ENCODE results near the gene SEPTIN8.
A peak's percentile ranks its signal among the peaks of the same experiment; 100 is the strongest.
"Not testable (repeated sequence)": the region's sequence is repeated elsewhere in the genome, so short reads cannot be mapped to it uniquely, and the experiment has no call there.

SEPTIN8 gene

GRCh38 chr5:132812781-132813598, 36.0 kb upstream of the SEPTIN8 start, which contains the start of gene SOWAHA:
Gene SOWAHA, plus strand, starts transcription at chr5:132813302. Its CDS starts 320 bp downstream, at chr5:132813622.
- no peak for DNase-seq

DNA sequence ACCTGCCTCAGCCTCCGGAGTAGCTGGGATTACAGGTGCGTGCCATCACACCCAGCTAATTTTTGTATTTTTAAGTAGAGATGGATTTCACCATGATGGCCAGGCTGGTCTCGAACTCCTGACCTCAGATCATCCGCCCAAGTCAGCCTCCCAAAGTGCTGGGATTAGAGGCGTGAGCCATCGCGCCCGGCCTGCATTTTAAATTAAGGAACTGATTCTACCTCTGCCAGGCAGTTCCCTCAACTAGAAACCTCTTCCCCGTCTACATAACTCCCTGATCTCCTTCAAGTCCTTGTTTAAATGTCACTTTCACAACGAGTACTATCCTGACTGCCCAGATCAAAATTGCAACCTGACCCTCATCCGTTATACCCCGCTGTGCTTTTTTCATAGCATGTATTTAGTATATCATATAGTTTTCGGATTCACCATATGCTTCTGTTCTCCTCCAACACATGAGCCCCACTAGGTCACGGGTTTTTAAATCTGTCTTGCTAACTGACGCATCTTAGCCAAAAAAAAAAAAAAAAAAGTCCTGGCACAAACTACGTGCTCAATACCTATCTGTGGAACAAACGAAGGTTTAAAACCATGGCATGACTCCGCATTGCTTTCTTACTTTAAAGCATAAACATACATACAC, 35.2 kb upstream of the SEPTIN8 start:
- DNase-seq = no peak

DNA sequence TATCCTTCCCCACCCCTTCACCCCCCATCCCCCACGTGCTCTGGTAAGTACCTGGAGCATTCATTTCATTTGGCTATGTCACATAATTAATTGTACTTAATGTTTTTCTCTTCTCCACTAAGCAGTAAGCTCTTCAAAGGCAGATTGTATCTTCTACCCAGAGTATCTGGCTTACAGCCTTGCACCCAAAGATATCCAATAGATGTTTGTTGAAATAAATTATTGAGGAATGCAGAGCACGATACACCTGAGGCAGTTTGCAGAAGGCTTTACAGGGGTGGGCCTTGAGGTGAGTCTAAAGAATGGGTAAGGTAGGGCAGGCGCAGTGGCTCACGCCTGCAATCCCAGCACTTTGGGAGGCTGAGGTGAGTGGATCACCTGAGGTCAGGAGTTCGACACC, 33.6 kb upstream of the SEPTIN8 start:
- DNase-seq = no peak

GRCh38 chr5:132808866-132809265, 31.8 kb upstream of the SEPTIN8 start:
- DNase-seq = no peak

- no peak for DNase-seq
Measured at GRCh38 chr5:132808448-132808847, 31.4 kb upstream of the SEPTIN8 start.

GRCh38 chr5:132807163-132807838, 30.3 kb upstream of the SEPTIN8 start:
- no peak for DNase-seq

DNA sequence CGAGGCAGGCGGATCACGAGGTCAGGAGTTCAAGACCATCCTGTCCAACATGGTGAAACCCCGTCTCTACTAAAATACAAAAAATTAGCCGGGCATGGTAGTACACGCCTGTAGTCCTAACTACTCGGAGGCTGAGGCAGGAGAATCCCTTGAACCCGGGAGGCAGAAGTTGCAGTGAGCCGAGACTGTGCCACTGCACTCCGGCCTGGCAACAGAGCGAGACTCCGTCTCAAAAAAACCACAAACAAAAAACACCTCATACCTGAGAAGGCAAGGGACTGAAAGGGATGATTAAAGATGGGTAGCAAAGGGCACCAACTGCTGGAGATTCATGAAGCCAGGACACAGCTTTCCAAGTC, 29.7 kb upstream of the SEPTIN8 start:
- not testable (repeated sequence) for DNase-seq

GRCh38 chr5:132805872-132806271, 28.8 kb upstream of the SEPTIN8 start:
- DNase-seq = not testable (repeated sequence)

DNA sequence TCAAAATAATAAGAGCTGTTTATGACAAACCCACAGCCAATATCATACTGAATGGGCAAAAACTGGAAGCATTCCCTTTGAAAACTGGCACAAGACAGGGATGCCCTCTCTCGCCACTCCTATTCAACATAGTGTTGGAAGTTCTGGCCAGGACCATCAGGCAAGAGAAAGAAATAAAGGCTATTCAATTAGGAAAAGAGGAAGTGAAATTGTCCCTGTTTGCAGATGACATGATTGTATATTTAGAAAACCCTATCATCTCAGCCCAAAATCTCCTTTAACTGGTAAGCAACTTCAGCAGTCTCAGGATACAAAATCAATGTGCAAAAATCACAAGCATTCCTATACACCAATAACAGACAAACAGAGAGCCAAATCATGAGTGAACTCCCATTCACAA, 27.2 kb upstream of the SEPTIN8 start:
- not testable (repeated sequence) for DNase-seq

DNA sequence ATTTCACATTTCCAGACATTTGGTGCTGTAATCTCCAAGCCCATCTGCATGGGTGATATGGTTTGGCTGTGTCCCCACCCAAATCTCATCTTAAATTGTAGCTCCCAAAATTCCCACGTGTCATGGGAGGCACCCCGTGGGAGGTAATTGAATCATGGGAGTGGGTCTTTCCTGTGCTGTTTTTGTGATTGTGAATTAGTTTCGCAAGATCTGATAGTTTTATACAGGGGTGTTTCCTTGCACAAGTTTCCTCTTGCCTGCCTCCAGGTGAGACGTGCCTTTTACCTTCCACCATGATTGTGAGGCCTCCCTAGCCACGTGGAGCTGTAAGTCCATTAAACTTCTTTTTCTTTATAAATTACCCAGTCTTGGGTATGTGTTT, 25.6 kb upstream of the SEPTIN8 start:
- DNase-seq = not testable (repeated sequence)

GRCh38 chr5:132802044-132802684, 25.1 kb upstream of the SEPTIN8 start:
- DNase-seq = no peak

DNA sequence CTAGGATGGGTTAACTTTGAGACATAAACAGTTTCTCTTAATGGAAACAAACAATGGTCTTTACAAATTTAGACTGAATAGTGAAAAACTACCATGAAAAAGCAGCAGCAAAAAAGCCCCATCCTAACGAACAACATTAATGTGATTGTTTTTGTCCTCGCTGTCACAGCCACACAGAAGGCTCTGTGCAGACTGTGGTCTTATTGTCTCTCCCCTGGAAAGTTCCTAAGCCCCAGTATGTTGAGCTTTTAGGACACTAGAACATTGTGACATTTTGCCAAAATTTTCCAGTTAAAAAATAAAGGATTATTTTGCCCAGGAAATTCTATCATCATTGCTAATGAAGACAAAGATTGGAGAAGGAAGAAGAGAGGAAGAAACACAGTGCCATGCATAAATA, 23.5 kb upstream of the SEPTIN8 start:
- DNase-seq = no peak

DNA sequence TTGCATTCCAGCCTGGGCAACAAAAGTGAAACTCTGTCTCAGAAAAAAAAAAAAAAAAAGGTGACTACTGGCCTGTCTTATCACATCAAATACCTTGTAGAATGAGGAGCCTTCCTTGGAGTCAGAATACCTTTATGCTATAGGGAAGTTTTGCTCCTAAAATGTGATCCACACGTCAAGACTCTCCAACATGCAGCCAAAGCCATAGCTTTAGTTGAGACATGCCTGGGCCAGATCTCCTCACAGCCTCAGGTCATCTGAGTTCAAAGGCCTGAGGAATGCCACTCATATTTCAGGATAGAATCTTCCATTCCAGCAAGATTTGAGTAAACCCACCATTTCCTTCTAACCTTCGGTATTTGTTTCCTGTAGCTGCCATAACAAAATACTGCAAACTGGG, 22.4 kb upstream of the SEPTIN8 start:
- no peak for DNase-seq

DNA sequence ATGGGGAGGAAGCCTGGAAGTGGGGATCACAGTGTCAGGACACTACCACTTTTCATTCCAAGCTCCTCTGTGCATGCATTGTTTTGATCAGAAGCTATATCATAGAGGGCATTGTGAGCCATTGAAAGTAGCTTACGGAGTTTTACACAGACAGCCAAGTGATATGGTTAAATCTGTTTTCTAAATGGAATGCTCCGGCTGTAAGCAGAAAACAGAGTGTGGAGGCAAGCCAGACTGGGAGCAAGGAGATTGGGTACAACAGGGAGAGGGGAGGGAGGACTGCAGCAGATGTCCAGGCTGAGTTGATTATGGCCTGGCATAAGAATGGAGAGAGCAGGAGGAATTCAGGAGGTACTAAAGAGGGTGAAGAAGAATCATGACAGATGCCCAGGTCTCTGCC, 20.6 kb upstream of the SEPTIN8 start:
- no peak for DNase-seq

DNA sequence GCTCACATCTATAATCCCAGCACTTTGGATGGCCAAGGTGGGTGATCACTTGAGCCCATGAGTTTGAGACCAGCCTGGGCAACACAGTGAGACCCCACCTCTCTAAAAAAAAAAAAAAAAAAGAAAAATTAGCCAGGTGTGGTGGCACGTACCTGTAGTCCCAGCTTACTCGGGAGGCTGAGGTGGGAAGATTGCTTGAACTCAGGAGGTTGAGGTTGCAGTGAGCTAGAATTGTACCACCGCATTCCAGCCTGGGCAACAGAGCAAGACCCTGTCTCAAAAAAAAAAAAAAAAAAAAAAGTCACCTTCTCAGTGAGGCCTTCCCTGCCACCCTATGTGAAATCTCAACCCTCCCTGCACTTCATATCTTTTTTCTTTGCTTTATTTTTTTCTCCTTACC, 14.0 kb upstream of the SEPTIN8 start:
- no peak for DNase-seq

GRCh38 chr5:132790201-132790865, 13.3 kb upstream of the SEPTIN8 start:
- no peak for DNase-seq

- DNase-seq = no peak
Measured at GRCh38 chr5:132788990-132789886, 12.2 kb upstream of the SEPTIN8 start.

GRCh38 chr5:132788508-132788907, 11.5 kb upstream of the SEPTIN8 start:
- DNase-seq = no peak

DNA sequence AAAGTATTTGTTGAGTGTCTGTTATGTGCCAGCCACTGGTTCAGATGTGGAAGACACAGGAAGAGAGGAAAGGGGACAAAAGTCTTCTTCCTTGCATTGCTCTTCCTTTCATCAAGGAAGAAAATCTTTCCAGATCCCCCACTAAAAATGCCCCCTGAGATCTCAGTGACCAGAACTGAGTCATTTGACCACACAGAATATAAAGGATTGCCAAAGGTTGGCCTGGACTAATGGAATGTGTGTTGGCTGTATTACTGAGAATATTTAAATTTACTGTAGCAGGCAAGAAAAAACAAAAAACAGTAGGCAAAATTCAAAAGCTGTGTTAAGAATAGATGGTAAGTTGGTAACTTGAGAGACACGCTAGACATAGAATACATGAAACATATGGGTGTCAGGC, 10.0 kb upstream of the SEPTIN8 start:
- no peak for DNase-seq

DNA sequence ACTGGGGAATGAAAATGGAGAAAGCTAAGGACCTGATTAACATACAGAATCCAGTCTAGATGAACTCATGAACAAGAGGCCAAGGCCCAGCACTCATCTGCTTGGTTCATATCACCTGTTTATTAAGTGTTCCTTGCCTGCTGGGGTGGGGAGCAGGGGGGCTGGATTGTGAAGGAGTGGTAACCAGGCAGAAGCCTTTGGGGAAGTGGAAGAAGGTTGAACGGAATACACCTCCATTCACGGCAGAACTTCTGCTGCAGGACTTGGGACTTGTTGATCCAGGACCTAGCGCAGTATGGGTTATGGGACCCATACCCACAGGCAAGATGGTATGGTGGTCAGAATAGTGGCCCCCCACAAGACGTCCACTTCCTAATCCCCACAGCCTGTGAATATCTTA, 8.8 kb upstream of the SEPTIN8 start:
- DNase-seq = no peak

GRCh38 chr5:132785365-132785764, 8.3 kb upstream of the SEPTIN8 start:
- no peak for DNase-seq

DNA sequence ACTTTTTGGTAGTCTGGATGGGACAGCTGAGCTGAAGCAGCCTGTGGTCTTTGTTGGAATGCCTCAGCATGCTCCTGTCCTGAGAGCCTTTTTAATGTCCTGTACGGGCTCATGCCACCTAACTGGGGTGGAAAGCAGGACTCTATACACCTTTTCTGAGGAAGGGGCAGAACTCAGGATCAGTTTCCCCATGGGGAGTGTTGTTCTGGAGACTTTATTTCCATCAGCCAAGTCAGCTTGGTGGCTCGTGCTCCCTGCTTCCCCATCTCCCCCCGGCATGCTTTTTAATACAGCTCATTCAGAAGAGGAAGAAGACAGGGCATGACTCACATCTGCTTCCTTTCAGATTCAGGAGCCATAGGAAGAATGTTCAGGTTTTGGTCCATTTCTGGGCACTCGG, 5.1 kb upstream of the SEPTIN8 start:
- peak in 1 of 2 donors; percentile 11 for DNase-seq
